Measurements from ENCODE around the gene SNX11.

SNX11 gene

GRCh38 chr17:48131216-48131824, 23.8 kb downstream of the SNX11 start:
- peak; percentile 61 for DNase-seq (ENCODE audit: low spot score)

- DNase-seq (ENCODE audit: low spot score), result no peak
Measured at GRCh38 chr17:48132385-48132784, 24.8 kb downstream of the SNX11 start.

GRCh38 chr17:48134912-48135480, 27.4 kb downstream of the SNX11 start:
- no peak for DNase-seq (ENCODE audit: low spot score)

GRCh38 chr17:48137656-48138055, 30.1 kb downstream of the SNX11 start:
- no peak for DNase-seq (ENCODE audit: low spot score)

- no peak for DNase-seq (ENCODE audit: low spot score)
Measured at GRCh38 chr17:48139944-48140343, 32.4 kb downstream of the SNX11 start.

- DNase-seq (ENCODE audit: low spot score), result no peak
Measured at GRCh38 chr17:48143629-48144028, 36.1 kb downstream of the SNX11 start.

GRCh38 chr17:48144231-48144630, 36.7 kb downstream of the SNX11 start:
- DNase-seq (ENCODE audit: low spot score), result no peak

GRCh38 chr17:48144976-48145798, 37.6 kb downstream of the SNX11 start:
- no peak for DNase-seq (ENCODE audit: low spot score)

- DNase-seq (ENCODE audit: low spot score), result no peak
Measured at GRCh38 chr17:48148029-48148770, 40.6 kb downstream of the SNX11 start.

- no peak for DNase-seq (ENCODE audit: low spot score)
Measured at GRCh38 chr17:48148854-48149786, 41.6 kb downstream of the SNX11 start.

- no peak for DNase-seq (ENCODE audit: low spot score)
Measured at GRCh38 chr17:48149787-48150463, 42.4 kb downstream of the SNX11 start.

- DNase-seq (ENCODE audit: low spot score), result no peak
Measured at GRCh38 chr17:48150597-48151001, 43.0 kb downstream of the SNX11 start.

- no peak for DNase-seq (ENCODE audit: low spot score)
Measured at GRCh38 chr17:48151220-48151619, 43.7 kb downstream of the SNX11 start.

GRCh38 chr17:48152289-48152688, 44.7 kb downstream of the SNX11 start:
- no peak for DNase-seq (ENCODE audit: low spot score)

- peak; percentile 55 for DNase-seq (ENCODE audit: low spot score)
Measured at GRCh38 chr17:48153691-48154358, 46.3 kb downstream of the SNX11 start.

- no peak for DNase-seq (ENCODE audit: low spot score)
Measured at GRCh38 chr17:48155889-48156611, 48.5 kb downstream of the SNX11 start.

- no peak for DNase-seq (ENCODE audit: low spot score)
Measured at GRCh38 chr17:48159232-48159631, 51.7 kb downstream of the SNX11 start.

- no peak for DNase-seq (ENCODE audit: low spot score)
Measured at GRCh38 chr17:48160177-48161081, 52.9 kb downstream of the SNX11 start.

Measured in RKO (cell line).